LNCaP clone FGC (cell line): Measurements from ENCODE around the gene DYNLT2.

Source experiments
- DNase-seq: peaks from one replicate; pipeline ENCODE4 v3.0.0-alpha.2; 2011; ENCODE audit warnings: low read depth
- H3K4me3 ChIP-seq: 2 replicates; pipeline ENCODE4 v1.5.1; 2011; ENCODE audit warnings: mild to moderate bottlenecking, low read depth, low read length, control low read depth
- TF ChIP-seq, protein P1 (sequence below): IDR thresholded peaks from 2 replicates; pipeline ENCODE4 v1.5.1; 2012; ENCODE audit warnings: mild to moderate bottlenecking; ENCODE audit not compliant: control insufficient read depth, insufficient read depth; ENCODE audit errors: extremely low read depth

The DYNLT2 gene, protein sequence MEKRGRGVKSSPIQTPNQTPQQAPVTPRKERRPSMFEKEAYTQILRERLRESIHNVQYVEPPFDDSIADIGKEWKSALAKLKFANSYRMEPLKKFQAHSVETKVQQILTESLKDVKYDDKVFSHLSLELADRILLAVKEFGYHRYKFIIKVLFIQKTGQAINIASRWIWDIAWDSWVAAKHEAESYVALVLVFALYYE

DNA sequence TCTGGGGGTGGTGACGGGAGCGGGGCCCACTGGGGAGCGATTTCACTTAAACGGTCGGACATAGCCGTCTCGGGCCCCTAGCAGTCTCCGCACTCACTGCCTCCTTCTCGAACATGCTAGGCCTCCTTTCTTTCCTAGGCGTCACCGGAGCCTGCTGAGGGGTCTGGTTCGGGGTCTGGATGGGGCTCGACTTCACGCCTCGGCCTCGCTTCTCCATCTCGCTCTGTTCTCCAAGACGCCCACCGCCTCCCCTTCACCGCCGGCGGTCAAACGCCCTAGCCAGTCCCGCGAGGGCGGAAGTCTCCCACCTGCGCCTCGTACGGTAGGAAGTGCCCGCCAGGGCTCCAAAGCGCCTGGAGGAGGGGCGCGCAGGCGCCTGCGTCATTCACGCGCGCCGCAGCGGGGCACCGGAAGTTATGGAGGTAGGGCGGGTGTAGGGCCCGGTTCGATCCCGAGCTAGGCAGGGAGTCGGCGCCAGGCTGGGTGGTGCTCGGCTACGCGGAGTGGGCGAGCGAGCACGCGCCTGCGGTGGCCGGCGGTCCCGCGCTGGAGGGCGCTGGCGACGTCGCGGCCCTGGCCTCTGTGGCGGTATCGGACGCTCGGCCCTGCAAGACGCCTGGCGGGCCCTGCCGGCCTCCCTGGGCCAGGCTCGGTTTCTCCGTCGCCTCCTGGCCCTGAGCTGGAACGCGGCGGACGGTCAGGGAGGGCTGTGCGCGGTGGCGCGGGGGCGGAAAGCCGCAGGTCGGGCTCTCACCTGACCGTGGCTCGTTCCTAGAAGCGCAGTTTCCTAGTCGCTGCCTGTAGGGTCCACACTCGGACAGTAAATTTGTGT is at the start of gene DYNLT2, which contains the start of gene ERMARD:
Gene DYNLT2, minus strand, starts transcription at position 331 of the 832 bp plus-strand sequence. Its CDS starts 114 bp downstream, at position 217.
Gene ERMARD, plus strand, starts transcription at position 381 of the 832 bp plus-strand sequence. Its CDS starts 36 bp downstream, at position 417.
- DNase-seq, result peak; percentile 78

DNA sequence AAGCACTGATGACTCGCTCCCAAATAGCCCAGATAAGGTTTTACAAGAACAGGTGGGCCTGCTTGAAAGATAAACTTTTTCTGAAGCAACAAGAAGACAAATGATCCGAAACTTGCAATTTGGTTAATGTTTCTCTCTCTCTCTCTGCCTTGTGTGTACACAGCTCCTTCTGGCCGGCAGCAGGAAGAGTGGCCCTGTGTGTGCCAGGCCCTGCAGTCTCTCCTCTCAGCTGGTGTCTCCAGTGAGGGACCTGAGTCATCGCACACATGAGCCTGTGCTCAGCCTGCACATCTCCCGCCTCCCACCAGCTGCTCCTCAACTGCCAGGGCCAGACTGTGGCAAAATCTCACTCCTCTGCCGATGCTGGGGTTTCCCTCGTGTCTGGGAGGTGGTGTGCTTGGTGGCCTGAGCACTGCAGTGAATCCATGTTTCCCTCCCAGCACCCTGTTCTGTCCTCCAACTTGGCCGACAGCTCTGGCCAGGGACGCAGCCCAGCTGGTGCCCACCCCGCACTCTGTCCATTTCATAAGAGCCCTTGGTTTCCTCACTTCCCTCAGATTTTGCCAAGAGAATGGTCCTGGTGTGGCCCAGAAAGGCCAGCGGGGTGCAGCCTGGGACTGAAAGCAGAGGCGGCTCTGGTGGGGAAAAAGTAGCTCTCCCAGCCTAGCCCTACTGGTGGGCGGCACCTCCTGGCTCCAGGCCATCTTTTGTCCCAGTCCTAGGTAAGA is 49.5 kb upstream of the DYNLT2 start:
- H3K4me3 ChIP-seq, result no peak overlapping the region
- peak; percentile 39 for DNase-seq
- TF ChIP-seq, protein P1, sequence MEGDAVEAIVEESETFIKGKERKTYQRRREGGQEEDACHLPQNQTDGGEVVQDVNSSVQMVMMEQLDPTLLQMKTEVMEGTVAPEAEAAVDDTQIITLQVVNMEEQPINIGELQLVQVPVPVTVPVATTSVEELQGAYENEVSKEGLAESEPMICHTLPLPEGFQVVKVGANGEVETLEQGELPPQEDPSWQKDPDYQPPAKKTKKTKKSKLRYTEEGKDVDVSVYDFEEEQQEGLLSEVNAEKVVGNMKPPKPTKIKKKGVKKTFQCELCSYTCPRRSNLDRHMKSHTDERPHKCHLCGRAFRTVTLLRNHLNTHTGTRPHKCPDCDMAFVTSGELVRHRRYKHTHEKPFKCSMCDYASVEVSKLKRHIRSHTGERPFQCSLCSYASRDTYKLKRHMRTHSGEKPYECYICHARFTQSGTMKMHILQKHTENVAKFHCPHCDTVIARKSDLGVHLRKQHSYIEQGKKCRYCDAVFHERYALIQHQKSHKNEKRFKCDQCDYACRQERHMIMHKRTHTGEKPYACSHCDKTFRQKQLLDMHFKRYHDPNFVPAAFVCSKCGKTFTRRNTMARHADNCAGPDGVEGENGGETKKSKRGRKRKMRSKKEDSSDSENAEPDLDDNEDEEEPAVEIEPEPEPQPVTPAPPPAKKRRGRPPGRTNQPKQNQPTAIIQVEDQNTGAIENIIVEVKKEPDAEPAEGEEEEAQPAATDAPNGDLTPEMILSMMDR, result no peak

More for the DNA sequence above, at the start of gene DYNLT2, which contains the start of gene ERMARD:
- H3K4me3 ChIP-seq, result peak within 1 kb of the TSS; percentile 96
- TF ChIP-seq, protein P1, result peak; percentile 7; the same call in 1 of the 2 replicates

DNA sequence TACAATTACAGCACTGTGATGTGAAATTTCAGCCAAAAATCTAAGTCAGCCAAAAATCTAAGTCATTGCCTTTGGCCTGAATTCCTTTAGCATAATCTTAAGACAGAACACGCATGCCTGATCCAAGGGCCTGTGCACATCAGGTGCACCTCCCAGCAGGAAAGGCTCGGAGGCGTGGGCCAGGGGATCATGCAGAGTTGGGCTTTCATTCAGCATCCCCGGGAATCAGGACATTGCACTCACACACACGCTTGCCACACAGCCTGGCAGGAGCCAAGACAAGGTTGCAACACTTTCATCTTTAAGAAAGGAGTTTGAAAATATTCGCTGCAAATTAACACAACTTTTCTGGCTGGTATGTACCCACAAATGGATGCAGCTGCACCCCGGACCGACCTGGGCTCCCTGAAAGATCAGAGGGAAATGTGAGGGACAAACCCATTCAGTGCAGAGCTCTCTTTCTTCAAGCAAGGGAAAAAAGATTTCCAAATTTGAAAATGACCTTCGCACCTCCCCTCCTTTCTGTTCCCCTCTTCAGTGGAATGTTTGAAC is 48.8 kb upstream of the DYNLT2 start:
- DNase-seq, result no peak
- TF ChIP-seq, protein P1, result no peak
- H3K4me3 ChIP-seq, result no peak overlapping the region

DNA sequence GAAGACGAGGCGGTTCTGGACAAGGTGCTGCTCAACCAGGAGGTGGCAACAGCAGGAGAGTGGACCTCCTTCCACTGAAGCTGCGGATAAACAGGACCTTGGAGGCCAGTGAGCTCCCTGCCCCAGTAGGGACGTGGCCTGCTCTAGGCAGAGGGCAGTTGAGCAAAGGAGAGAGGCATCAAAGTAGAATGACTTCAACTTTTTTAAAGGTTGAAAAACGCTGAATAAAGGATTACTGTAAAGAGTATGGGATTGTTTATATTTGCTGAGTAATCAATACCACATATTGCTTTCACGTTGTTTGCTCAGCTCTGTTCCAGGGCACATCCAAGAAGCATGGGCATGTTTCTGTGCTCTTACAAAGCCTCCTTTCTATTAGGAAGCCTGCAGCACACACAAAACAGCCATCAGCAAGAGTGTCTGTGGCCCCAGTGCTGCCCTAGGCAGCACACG is 48.1 kb upstream of the DYNLT2 start:
- TF ChIP-seq, protein P1, result 0 out of 2 replicates have a peak, but pooled peaks have one; percentile 12
- H3K4me3 ChIP-seq, result no peak overlapping the region
- DNase-seq, result no peak

DNA sequence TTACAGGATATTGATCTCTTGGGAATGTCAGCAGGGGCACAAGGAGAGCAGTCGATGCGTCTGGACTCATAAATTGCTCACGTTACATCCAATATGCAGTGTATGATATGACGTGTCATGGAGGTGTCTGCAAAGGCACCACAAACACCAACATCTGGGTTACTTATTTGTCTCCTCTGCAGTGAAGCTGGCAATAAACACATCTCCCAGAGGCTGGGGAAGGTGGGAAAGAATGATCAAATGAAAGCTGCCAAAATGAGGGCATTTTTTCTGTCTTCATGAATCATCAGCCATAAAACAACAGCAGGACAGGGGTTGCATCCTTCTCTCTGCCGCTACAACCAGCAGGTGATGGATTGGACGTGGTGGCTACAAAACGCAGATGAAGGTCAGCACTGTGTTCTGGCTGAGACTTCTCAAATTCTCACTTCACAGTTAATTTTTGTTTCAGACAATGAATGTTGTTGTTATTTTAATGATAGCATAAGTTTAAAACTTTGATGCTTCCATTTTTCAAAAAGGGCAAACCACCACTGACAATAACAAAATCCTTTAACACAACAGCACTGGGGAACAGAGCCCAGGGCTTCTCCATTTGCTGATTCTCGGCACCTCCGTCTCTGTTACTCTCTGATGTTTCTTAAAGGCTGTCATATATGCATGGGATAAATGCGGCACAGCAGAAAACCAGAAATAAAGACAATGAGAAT is 47.5 kb upstream of the DYNLT2 start:
- TF ChIP-seq, protein P1, result no peak
- no peak overlapping the region for H3K4me3 ChIP-seq
- no peak for DNase-seq

DNA sequence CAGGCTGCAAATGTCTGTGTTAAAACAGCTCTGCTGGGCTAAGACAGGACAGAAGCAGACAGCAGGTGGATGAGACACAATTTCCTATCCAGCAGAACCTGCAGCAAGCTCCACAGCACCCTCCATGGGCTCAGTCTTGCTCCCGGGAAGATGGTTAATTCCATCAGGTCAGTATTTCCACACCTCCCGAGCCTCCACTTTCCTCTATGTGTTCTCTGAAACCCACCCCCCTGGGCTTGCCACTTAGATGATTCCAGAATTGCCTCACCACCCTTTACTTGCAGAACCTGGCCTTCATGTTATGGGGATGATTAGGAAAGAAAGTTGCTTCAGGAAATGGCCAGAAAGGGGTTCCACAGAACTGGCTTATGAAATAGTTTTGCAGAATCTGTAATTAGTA is 43.8 kb upstream of the DYNLT2 start:
- TF ChIP-seq, protein P1, result no peak
- H3K4me3 ChIP-seq, result no peak overlapping the region
- DNase-seq, result no peak
